ENCODE data around the gene RBKS. TPM values are rescaled to one million over a fixed set of nuclear protein-coding genes. Genes with fewer than 3 reads are reported as not detected.

RBKS gene
- total and polyA plus RNA-seq, 2 of the 8 experiments (the other 6 are each of a cell fraction or from before 2014, with no cell fraction given) = 1.1 to 1.5 TPM

GRCh38 chr2:27762951-27763906 is 127.0 kb downstream of the RBKS start:
- WGBS, 2 experiments (ENCODE audit: extremely low coverage in 1 of 2, insufficient coverage in 1 of 2, insufficient read length in 1 of 2, insufficient replicate concordance in 2 of 2, low coverage in 1 of 2, low lambda C conversion rate in 2 of 2, missing lambda C conversion rate in 1 of 2) = 95% methylated on average over 3 of the region's 3 CpGs; no CpG with 5 or more reads in 1 of the 2 experiments
- H2AK5ac ChIP-seq (ENCODE audit: low read depth, low read length) = no peak overlapping the region
- H3K36me3 ChIP-seq (ENCODE audit: control insufficient read depth in 2 of 4, insufficient read depth in 4 of 4, low read length in 3 of 4) = no peaks in the 10 kb centered on the region; a peak in 1 of 8 replicates
- no peak overlapping the region for H4K8ac ChIP-seq (ENCODE audit: extremely low read depth, insufficient read depth, low read length)
- no peak overlapping the region for H2BK5ac ChIP-seq (ENCODE audit: low read depth, low read length)
- H2AFZ ChIP-seq (ENCODE audit: low read length) = no peak overlapping the region
- H3K4me2 ChIP-seq (ENCODE audit: insufficient read depth in 1 of 2, low read depth in 2 of 2, low read length in 2 of 2) = no peak overlapping the region
- no peaks in the 10 kb centered on the region for H4K20me1 ChIP-seq (replicated peaks in 1 of 2; ENCODE audit: control insufficient read depth in 1 of 2, insufficient read depth in 2 of 2, low read length in 2 of 2)
- H3K27me3 ChIP-seq (replicated peaks in 1 of 4; ENCODE audit: control insufficient read depth in 3 of 4, extremely low read depth in 1 of 4, insufficient read depth in 3 of 4, low read length in 3 of 4) = no peaks in the 10 kb centered on the region
- H4K91ac ChIP-seq (replicated peaks; ENCODE audit: insufficient read length, low read length) = no peak overlapping the region
- H2BK120ac ChIP-seq (replicated peaks; ENCODE audit: low read depth, low read length) = no peak overlapping the region
- H2BK20ac ChIP-seq (ENCODE audit: low read length) = no peak overlapping the region
- H3K79me2 ChIP-seq (ENCODE audit: control insufficient read depth in 1 of 2, insufficient read depth in 2 of 2, low read length in 2 of 2) = no peaks in the 10 kb centered on the region
- no peak overlapping the region for H2BK12ac ChIP-seq (ENCODE audit: low read depth, low read length)
- FAIRE-seq = no peak
- H3K4me1 ChIP-seq (replicated peaks in 1 of 4; ENCODE audit: control insufficient read depth in 3 of 4, insufficient read depth in 4 of 4, low read length in 3 of 4) = no peaks in the 10 kb centered on the region
- no peaks in the 10 kb centered on the region for H3K23me2 ChIP-seq (ENCODE audit: low read depth, low read length)
- H3K23ac ChIP-seq (ENCODE audit: insufficient read length) = no peak overlapping the region
- no peak overlapping the region for H3K18ac ChIP-seq (ENCODE audit: extremely low read depth, low read length)
- no peak overlapping the region for H3K56ac ChIP-seq (replicated peaks; ENCODE audit: insufficient read length, low read depth, low read length)
- no peak overlapping the region for H3K9ac ChIP-seq (replicated peaks in 1 of 4; ENCODE audit: extremely low read depth in 1 of 4, low read depth in 3 of 4, low read length in 3 of 4)
- DNase-seq (ENCODE audit: low read depth in 1 of 2, low spot score in 2 of 2) = no peak
- H3K4me3 ChIP-seq (ENCODE audit: extremely low read depth in 1 of 4, insufficient read depth in 2 of 4, low read depth in 3 of 4, low read length in 4 of 4) = no peak overlapping the region
- no peaks in the 10 kb centered on the region for H3K9me3 ChIP-seq (ENCODE audit: insufficient read depth in 2 of 2, low read depth in 1 of 2, low read length in 1 of 2)
- no peak overlapping the region for H3K4ac ChIP-seq (replicated peaks; ENCODE audit: insufficient read length, low read depth, low read length)
- no peaks in the 10 kb centered on the region for H3K79me1 ChIP-seq (ENCODE audit: low read depth, low read length)
- H2BK15ac ChIP-seq (ENCODE audit: low read length) = no peak overlapping the region
- no peak overlapping the region for H3K27ac ChIP-seq (ENCODE audit: low read depth, low read length)
- ChIA-PET POLR2A (ENCODE audit: partially characterized antibody) (interaction anchor here (1.2 kb wide), 1 partner anchor 12 kb away, joined by 3 read pairs; no protein-coding TSS in a partner anchor), CTCF (ENCODE audit: partially characterized antibody) (interaction anchor here (2.3 kb wide), 1 partner anchor 9 kb away, joined by 7 read pairs; no protein-coding TSS in a partner anchor)
- H4K5ac ChIP-seq (ENCODE audit: insufficient read length, low read depth, low read length) = no peak overlapping the region
- no peak overlapping the region for H3K14ac ChIP-seq (ENCODE audit: insufficient read length)
- TF ChIP-seq NANOG (IDR thresholded peaks at IDR 0.05; ENCODE audit: insufficient read depth, low read depth, low read length, poor library complexity, severe bottlenecking) (no peak), EP300 (IDR thresholded peaks at IDR 0.05; ENCODE audit: borderline replicate concordance in 1 of 2, low read depth in 2 of 2, low read length in 2 of 2) (no peak), NRF1 (IDR thresholded peaks at IDR 0.05; ENCODE audit: low read depth, low read length) (no peak), EGR1 (IDR thresholded peaks at IDR 0.05; ENCODE audit: borderline replicate concordance, low read depth, low read length) (no peak), RNF2 (IDR thresholded peaks at IDR 0.05; ENCODE audit: borderline replicate concordance, low read depth, low read length, missing control alignments, poor library complexity, severe bottlenecking) (no peak), HDAC2 (IDR thresholded peaks at IDR 0.05; ENCODE audit: borderline replicate concordance in 1 of 2, low read depth in 2 of 2, low read length in 2 of 2) (no peak), SIN3A (conservative IDR thresholded peaks at IDR 0.05 in 1 of 2, IDR thresholded peaks at IDR 0.05 in 1 of 2; ENCODE audit: low read depth in 1 of 2, low read length in 2 of 2) (no peak), GTF2F1 (IDR thresholded peaks at IDR 0.05; ENCODE audit: borderline replicate concordance, low read depth, low read length) (no peak), CHD1 (IDR thresholded peaks at IDR 0.05; ENCODE audit: low read depth, low read length) (no peak)
- TF ChIP-seq, protein P1, sequence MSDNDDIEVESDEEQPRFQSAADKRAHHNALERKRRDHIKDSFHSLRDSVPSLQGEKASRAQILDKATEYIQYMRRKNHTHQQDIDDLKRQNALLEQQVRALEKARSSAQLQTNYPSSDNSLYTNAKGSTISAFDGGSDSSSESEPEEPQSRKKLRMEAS (IDR thresholded peaks at IDR 0.05) = no peak

Data from H1 (cell line).